Measurements from ENCODE around the gene ZBTB6. TPM values are rescaled to one million over a fixed set of nuclear protein-coding genes. Genes with fewer than 3 reads are reported as not detected.

ZBTB6 gene
- total and polyA plus RNA-seq, 2 of the 13 experiments (the other 11 are each of a cell fraction or from before 2014, with no cell fraction given): 3.7 to 7.1 TPM

- TF ChIP-seq ZNF20 (CRISPR knock-in tag; IDR thresholded peaks at IDR 0.05) (no peak), GABPA (IDR thresholded peaks at IDR 0.05; ENCODE audit: low read depth, low read length) (no peak), GABPA (CRISPR knock-in tag; IDR thresholded peaks at IDR 0.05; ENCODE audit: low read depth) (peak; percentile 38; the same call in 1 of the 2 replicates), FOXP1 (IDR thresholded peaks at IDR 0.05) (no peak), FOXP1 (CRISPR knock-in tag; IDR thresholded peaks at IDR 0.05) (peak; percentile 60; the same call in 1 of the 2 replicates), EP300 (IDR thresholded peaks at IDR 0.05; ENCODE audit: low read depth in 2 of 2, low read length in 2 of 2) (peak in 1 of 2 experiments; percentile 23; a peak in 1 of 4 replicates), EP300 (CRISPR knock-in tag; IDR thresholded peaks at IDR 0.05; ENCODE audit: borderline replicate concordance) (peak; percentile 71), JDP2 (CRISPR knock-in tag; IDR thresholded peaks at IDR 0.05; ENCODE audit: borderline replicate concordance) (no peak), NRL (CRISPR knock-in tag; IDR thresholded peaks at IDR 0.05; ENCODE audit: borderline replicate concordance) (no peak), RXRB (CRISPR knock-in tag; IDR thresholded peaks at IDR 0.05; ENCODE audit: borderline replicate concordance) (peak; percentile 71), CREB3 (CRISPR knock-in tag; IDR thresholded peaks at IDR 0.05) (no peak), TARDBP (CRISPR knock-in tag; IDR thresholded peaks at IDR 0.05) (no peak), CEBPB (IDR thresholded peaks at IDR 0.05; ENCODE audit: borderline replicate concordance, low read depth, low read length) (peak; percentile 68; the same call in 1 of the 2 replicates), ZBTB39 (CRISPR knock-in tag; IDR thresholded peaks at IDR 0.05) (no peak), THAP11 (CRISPR knock-in tag; IDR thresholded peaks at IDR 0.05) (0 out of 2 replicates have a peak, but pooled peaks have one; percentile 35), HNF1B (CRISPR knock-in tag; IDR thresholded peaks at IDR 0.05) (peak; percentile 28; the same call in 1 of the 2 replicates), CCAR2 (optimal IDR thresholded peaks at IDR 0.05; ENCODE audit: low read depth, low read length) (no peak), MYC (CRISPR knock-in tag; IDR thresholded peaks at IDR 0.05; ENCODE audit: borderline replicate concordance) (peak; percentile 59; the same call in 1 of the 2 replicates), ZBTB2 (CRISPR knock-in tag; IDR thresholded peaks at IDR 0.05; ENCODE audit: low read depth) (no peak), ZBTB7B (CRISPR knock-in tag; IDR thresholded peaks at IDR 0.05) (peak; percentile 95), TBX3 (IDR thresholded peaks at IDR 0.05; ENCODE audit: borderline replicate concordance) (peak; percentile 59; the same call in 1 of the 2 replicates), CBX2 (IDR thresholded peaks at IDR 0.05; ENCODE audit: low read depth, low read length) (no peak), CBX2 (CRISPR knock-in tag; IDR thresholded peaks at IDR 0.05; ENCODE audit: low read depth) (no peak), SIX4 (CRISPR knock-in tag; IDR thresholded peaks at IDR 0.05) (no peak), HHEX (CRISPR knock-in tag; IDR thresholded peaks at IDR 0.05) (0 out of 2 replicates have a peak, but pooled peaks have one; percentile 14)
These were observed 23.3 kb upstream of the ZBTB6 start (continued) for GRCh38 chr9:122936464-122936863.

Measured in HepG2 (cell line).